Aorta (tissue), 5 donors: ENCODE data around the gene SLC39A9. TPM values are rescaled to one million over a fixed set of nuclear protein-coding genes. Genes with fewer than 3 reads are reported as not detected.

Experiments
- ATAC-seq: fragments of 200-7000 bp; cut with Tn5 transposase; one replicate; pipeline ENCODE4 v1.9.1; 2022; ENCODE audit warnings: moderate library complexity; ENCODE audit not compliant: low FRiP score
- DNase-seq, 2 donors: peaks; one replicate each; pipeline ENCODE4 v3.0.0-alpha.2; 2020
- H3K27ac ChIP-seq, 2 donors: one replicate each; pipeline ENCODE4 v1.5.1; 2013; ENCODE audit warnings: low read length in 2 of 2, mild to moderate bottlenecking in 2 of 2, moderate library complexity in 2 of 2, control low read depth in 1 of 2, inconsistent platforms in 1 of 2, low read depth in 1 of 2
- H3K27me3 ChIP-seq, 2 donors: one replicate each; pipeline ENCODE4 v1.6.1; 2013; ENCODE audit warnings: control low read depth in 1 of 2, low read length in 1 of 2, mild to moderate bottlenecking in 1 of 2, moderate library complexity in 1 of 2; ENCODE audit not compliant: insufficient read depth in 2 of 2, control insufficient read depth in 1 of 2
- H3K36me3 ChIP-seq, 2 donors: one replicate each; pipeline ENCODE4 v1.6.1; 2013; ENCODE audit warnings: control low read depth in 1 of 2, low read length in 1 of 2, mild to moderate bottlenecking in 1 of 2; ENCODE audit not compliant: insufficient read depth in 2 of 2, control insufficient read depth in 1 of 2
- H3K4me1 ChIP-seq, 2 donors: one replicate each; pipeline ENCODE4 v1.6.1; 2013; ENCODE audit warnings: low read length in 2 of 2, control low read depth in 1 of 2, mild to moderate bottlenecking in 1 of 2, moderate library complexity in 1 of 2; ENCODE audit not compliant: insufficient read depth in 2 of 2, control insufficient read depth in 1 of 2
- H3K4me3 ChIP-seq, 2 donors: one replicate each; pipeline ENCODE4 v1.5.1; 2013; ENCODE audit warnings: low read length in 2 of 2, control low read depth in 1 of 2, mild to moderate bottlenecking in 1 of 2
- H3K9me3 ChIP-seq: one replicate; pipeline ENCODE4 v1.6.1; 2013; ENCODE audit warnings: mild to moderate bottlenecking, low read length; ENCODE audit not compliant: control insufficient read depth
- WGBS, 2 donors: extraction: QIAGEN DNeasy Blood & Tissue Kit; methylation state at CpG; one replicate each; pipeline ENCODE4 v1.1.7; 2013; 5-methylcytosine and 5-hydroxymethylcytosine counted together
- intact Hi-C, 2 donors: fragments of 100-400 bp; cut with DNase I; formaldehyde crosslinking; loops; one replicate each; pipeline versions ENCODE4 v1.14.2 to v1.15.0; 2022
- polyA plus RNA-seq, 2 donors: library from polyadenylated mRNA; stranded (reverse); fragments of 200-250 nt; gene quantifications; one replicate each; pipeline ENCODE4 v1.2.3, GENCODE V29; 2013
- total RNA-seq, 2 donors: library from RNA; stranded (reverse); fragmentation: NEBNext Ultra II Directional; extraction: Animal tissue kit (Norgen Biotek cat#: 25700); gene quantifications; one replicate each; pipeline ENCODE4 v1.2.1, GENCODE V29; 2021
- donor health status: healthy with polysubstance abuse.
- donor health status: Bipolar disorder and iron deficiency.
- donor health status: DM: no; HTN: no; CAD: no.
- donor health status: DM: no; HTN: no; CAD: no.
- donor health status: DM: yes; HTN: yes; CAD: no.

The SLC39A9 gene
- total and polyA plus RNA-seq, 4 donors: 10.1 to 44.3 (median 27.0) TPM

GRCh38 chr14:69423279-69423678 is 24.8 kb downstream of the SLC39A9 start:
- WGBS, 2 donors: 97 to 99% methylated on average over 4 of the region's 4 CpGs
- Histone ChIP-seq H3K27ac (no peak overlapping the region), H3K27me3 (no peaks in the 10 kb centered on the region), H3K36me3 (peaks cover 0 to 6% of the 10 kb centered on the region in 2 donors), H3K4me3 (no peak overlapping the region), H3K9me3 (no peaks in the 10 kb centered on the region), H3K4me1 (no peaks in the 10 kb centered on the region)
- ATAC-seq (no peak), DNase-seq (no peak)
- intact Hi-C loops: no loop called here

GRCh38 chr14:69424149-69424923 is 25.8 kb downstream of the SLC39A9 start:
- H3K9me3 ChIP-seq: no peaks in the 10 kb centered on the region
- peaks cover 0 to 6% of the 10 kb centered on the region in 2 donors for H3K36me3 ChIP-seq
- no peak for DNase-seq
- H3K27ac ChIP-seq: no peak overlapping the region
- intact Hi-C loops: no loop called here
- H3K4me1 ChIP-seq: no peaks in the 10 kb centered on the region
- no peak overlapping the region for H3K4me3 ChIP-seq
- WGBS, 2 donors: 89 to 93% methylated on average over 2 of the region's 2 CpGs
- H3K27me3 ChIP-seq: no peaks in the 10 kb centered on the region
- no peak for ATAC-seq

- peaks cover 0 to 6% of the 10 kb centered on the region in 2 donors for H3K36me3 ChIP-seq
Observed at GRCh38 chr14:69427596-69427995, 29.1 kb downstream of the SLC39A9 start.

GRCh38 chr14:69428289-69428998 is 30.0 kb downstream of the SLC39A9 start:
- H3K27me3 ChIP-seq: no peaks in the 10 kb centered on the region
- intact Hi-C loops: no loop called here
- ATAC-seq: no peak
- WGBS, 2 donors: 93 to 94% methylated on average over 6 of the region's 6 CpGs
- no peak overlapping the region for H3K4me3 ChIP-seq
- H3K4me1 ChIP-seq: no peaks in the 10 kb centered on the region
- no peaks in the 10 kb centered on the region for H3K9me3 ChIP-seq
- no peak for DNase-seq
- peaks cover 0 to 6% of the 10 kb centered on the region in 2 donors for H3K36me3 ChIP-seq
- no peak overlapping the region for H3K27ac ChIP-seq

More at GRCh38 chr14:69427596-69427995, 29.1 kb downstream of the SLC39A9 start:
- WGBS, 2 donors: 100% methylated on average over 1 of the region's 1 CpG
- no peak overlapping the region for H3K27ac ChIP-seq
- no peaks in the 10 kb centered on the region for H3K27me3 ChIP-seq
- ATAC-seq (no peak), DNase-seq (no peak)
- H3K4me3 ChIP-seq: no peak overlapping the region
- H3K9me3 ChIP-seq: no peaks in the 10 kb centered on the region
- no peaks in the 10 kb centered on the region for H3K4me1 ChIP-seq
- intact Hi-C loops: no loop called here

- no peak for DNase-seq
- intact Hi-C loops: no loop called here
- ATAC-seq: no peak
- Histone ChIP-seq H3K9me3 (no peaks in the 10 kb centered on the region), H3K4me1 (no peaks in the 10 kb centered on the region), H3K4me3 (no peak overlapping the region), H3K27ac (no peak overlapping the region), H3K27me3 (no peaks in the 10 kb centered on the region), H3K36me3 (peaks cover 0 to 5% of the 10 kb centered on the region in 2 donors)
Observed at GRCh38 chr14:69429643-69430042, 31.2 kb downstream of the SLC39A9 start.

- Histone ChIP-seq H3K9me3 (no peaks in the 10 kb centered on the region), H3K27me3 (no peaks in the 10 kb centered on the region), H3K4me3 (no peak overlapping the region), H3K36me3 (peaks cover 0 to 3% of the 10 kb centered on the region in 2 donors), H3K4me1 (no peaks in the 10 kb centered on the region), H3K27ac (no peak overlapping the region)
- intact Hi-C loops: no loop called here
- no peak for DNase-seq
- 93 to 95% methylated on average over 1 of the region's 1 CpG for WGBS, 2 donors
- ATAC-seq: no peak
Observed at GRCh38 chr14:69430306-69430939, 31.9 kb downstream of the SLC39A9 start.

GRCh38 chr14:69432364-69432763 is 33.9 kb downstream of the SLC39A9 start:
- DNase-seq (no peak), ATAC-seq (no peak)
- no peaks in the 10 kb centered on the region for H3K4me1 ChIP-seq
- no peaks in the 10 kb centered on the region for H3K36me3 ChIP-seq
- 89 to 93% methylated on average over 2 of the region's 2 CpGs for WGBS, 2 donors
- intact Hi-C loops: no loop called here
- H3K27ac ChIP-seq: no peak overlapping the region
- no peaks in the 10 kb centered on the region for H3K27me3 ChIP-seq
- no peak overlapping the region for H3K4me3 ChIP-seq
- no peaks in the 10 kb centered on the region for H3K9me3 ChIP-seq

GRCh38 chr14:69439521-69440270 is 41.2 kb downstream of the SLC39A9 start:
- DNase-seq: no peak
- no peak for ATAC-seq
- Histone ChIP-seq H3K4me1 (no peaks in the 10 kb centered on the region), H3K27me3 (no peaks in the 10 kb centered on the region), H3K9me3 (no peaks in the 10 kb centered on the region), H3K36me3 (peaks cover 0 to 3% of the 10 kb centered on the region in 2 donors), H3K4me3 (no peak overlapping the region), H3K27ac (no peak overlapping the region)
- intact Hi-C loops: no loop called here
- WGBS, 2 donors: 91 to 94% methylated on average over 12 of the region's 12 CpGs
